GM23338 (cell line): ENCODE results near the gene SERPINA3. TPM values are rescaled to one million over a fixed set of nuclear protein-coding genes. Genes with fewer than 3 reads are reported as not detected.

Experiments used
- ATAC-seq: fragments of 200-7000 bp; cut with Tn5 transposase; 3 replicates; pipeline ENCODE4 v1.9.1; 2020
- DNase-seq: peaks from one replicate; pipeline ENCODE4 v3.0.0-alpha.2; 2015; ENCODE audit warnings: low spot score
- H2AFZ ChIP-seq: fragments of 200-600 bp; sonication (generic); 2 replicates; pipeline ENCODE4 v1.8.0; 2016; ENCODE audit warnings: antibody characterized with exemption, mild to moderate bottlenecking, moderate library complexity
- H3F3A ChIP-seq: fragments of 200-600 bp; sonication (generic); replicated peaks from 2 replicates; pipeline ENCODE4 v1.8.0; 2017; ENCODE audit warnings: antibody characterized with exemption, mixed run types, low read depth
- H3K27ac ChIP-seq: fragments of 200-600 bp; sonication (generic); 2 replicates; pipeline ENCODE4 v1.6.1; 2016; ENCODE audit warnings: low read depth
- H3K27me3 ChIP-seq: fragments of 200-600 bp; sonication (generic); 2 replicates; pipeline ENCODE4 v1.8.0; 2016; ENCODE audit warnings: mild to moderate bottlenecking, mixed run types, moderate library complexity; ENCODE audit not compliant: insufficient read depth
- H3K36me3 ChIP-seq: fragments of 200-600 bp; sonication (generic); 2 replicates; pipeline ENCODE4 v1.8.0; 2016; ENCODE audit warnings: mild to moderate bottlenecking; ENCODE audit not compliant: insufficient read depth
- H3K4me1 ChIP-seq: fragments of 200-600 bp; sonication (generic); 2 replicates; pipeline ENCODE4 v1.8.0; 2016; ENCODE audit warnings: mild to moderate bottlenecking, moderate library complexity; ENCODE audit not compliant: insufficient read depth
- H3K4me2 ChIP-seq: fragments of 200-600 bp; sonication (generic); 2 replicates; pipeline ENCODE4 v1.7.1; 2017; ENCODE audit warnings: mixed run types
- H3K4me3 ChIP-seq: fragments of 200-600 bp; sonication (generic); 2 replicates; pipeline ENCODE4 v1.6.1; 2016; ENCODE audit warnings: mixed run types
- H3K79me2 ChIP-seq: fragments of 200-600 bp; sonication (generic); replicated peaks from 2 replicates; pipeline ENCODE4 v1.8.0; 2017; ENCODE audit warnings: mild to moderate bottlenecking; ENCODE audit not compliant: insufficient read depth
- H3K9me2 ChIP-seq: fragments of 200-600 bp; sonication (generic); 2 replicates; pipeline ENCODE4 v1.8.0; 2017; ENCODE audit not compliant: insufficient read depth
- H4K20me1 ChIP-seq: fragments of 200-600 bp; sonication (generic); replicated peaks from 2 replicates; pipeline ENCODE4 v1.8.0; 2017; ENCODE audit warnings: mild to moderate bottlenecking; ENCODE audit not compliant: insufficient read depth
- H3K27ac Mint-ChIP-seq: 2 replicates; pipeline ENCODE4 v1.8.0; 2020; ENCODE audit warnings: inconsistent platforms, mild to moderate bottlenecking, moderate library complexity, mixed read lengths
- H3K27me3 Mint-ChIP-seq: 3 replicates; pipeline ENCODE4 v1.8.0; 2022; ENCODE audit warnings: low read depth, mild to moderate bottlenecking, moderate library complexity, mixed read lengths, inconsistent platforms; ENCODE audit not compliant: insufficient read depth, poor library complexity
- H3K36me3 Mint-ChIP-seq: 3 replicates; pipeline ENCODE4 v1.8.0; 2021; ENCODE audit warnings: low read depth, mild to moderate bottlenecking, inconsistent platforms, moderate library complexity, mixed read lengths
- H3K4me1 Mint-ChIP-seq: 3 replicates; pipeline ENCODE4 v1.8.0; 2020; ENCODE audit warnings: mild to moderate bottlenecking, inconsistent platforms, mixed read lengths
- H3K4me3 Mint-ChIP-seq: 3 replicates; pipeline ENCODE4 v1.8.0; 2021; ENCODE audit warnings: moderate library complexity, mild to moderate bottlenecking, inconsistent platforms, mixed read lengths
- H3K9me3 Mint-ChIP-seq: 3 replicates; pipeline ENCODE4 v1.8.0; 2020; ENCODE audit warnings: moderate library complexity, mild to moderate bottlenecking, inconsistent platforms, mixed read lengths
- CREB1 ChIP-seq: fragments of 250-450 bp; sonication (Bioruptor Pico); IDR thresholded peaks from 2 replicates; pipeline ENCODE4 v1.5.0; 2020; ENCODE audit warnings: low read depth, mild to moderate bottlenecking, moderate library complexity
- CTCF ChIP-seq, 2 experiments: fragments of 200-600 bp in 1 of 2; sonication (generic) in 1 of 2; conservative IDR thresholded peaks; 2 replicates each; pipeline versions ENCODE4 v1.5.1 to v1.6.1; 2016 to 2017; ENCODE audit warnings: antibody characterized with exemption in 2 of 2, low read depth in 2 of 2, mild to moderate bottlenecking in 2 of 2, moderate library complexity in 1 of 2
- ETS1 ChIP-seq: IDR thresholded peaks from 2 replicates; pipeline ENCODE4 v1.6.1; 2016; ENCODE audit warnings: antibody characterized with exemption
- EZH2 ChIP-seq: fragments of 200-600 bp; sonication (generic); IDR thresholded peaks from one replicate; pipeline ENCODE4 v1.8.0; 2017; ENCODE audit warnings: antibody characterized with exemption, mild to moderate bottlenecking, low read depth; ENCODE audit not compliant: unreplicated experiment
- EZH2phosphoT487 ChIP-seq: fragments of 200-600 bp; sonication (generic); IDR thresholded peaks from one replicate; pipeline ENCODE4 v1.8.1; 2018; ENCODE audit warnings: antibody characterized with exemption; ENCODE audit not compliant: unreplicated experiment
- JUNB ChIP-seq: IDR thresholded peaks from one replicate; pipeline ENCODE4 v1.6.1; 2016; ENCODE audit warnings: antibody characterized with exemption; ENCODE audit not compliant: unreplicated experiment
- NANOG ChIP-seq: IDR thresholded peaks from 2 replicates; pipeline ENCODE4 v1.6.1; 2016; ENCODE audit warnings: antibody characterized with exemption, borderline replicate concordance
- POLR2AphosphoS5 ChIP-seq: IDR thresholded peaks from 2 replicates; pipeline ENCODE4 v1.6.1; 2016; ENCODE audit warnings: antibody characterized with exemption, low read depth
- REST ChIP-seq: IDR thresholded peaks from one replicate; pipeline ENCODE4 v1.6.1; 2018; ENCODE audit warnings: antibody characterized with exemption; ENCODE audit not compliant: unreplicated experiment
- STAT1 ChIP-seq: IDR thresholded peaks from one replicate; pipeline ENCODE4 v1.6.1; 2016; ENCODE audit warnings: antibody characterized with exemption; ENCODE audit not compliant: unreplicated experiment
- ZNF114 ChIP-seq: fragments of 250-450 bp; sonication (Bioruptor Pico); IDR thresholded peaks from 2 replicates; pipeline ENCODE4 v1.5.0; 2020; ENCODE audit warnings: mild to moderate bottlenecking, moderate library complexity
- ZNF331 ChIP-seq: fragments of 250-450 bp; sonication (Bioruptor Pico); IDR thresholded peaks from 2 replicates; pipeline ENCODE4 v1.5.0; 2020; ENCODE audit warnings: low read depth, mild to moderate bottlenecking, moderate library complexity
- ZNF462 ChIP-seq: fragments of 250-450 bp; sonication (Bioruptor Pico); IDR thresholded peaks from 2 replicates; pipeline ENCODE4 v1.5.0; 2020; ENCODE audit warnings: mild to moderate bottlenecking, moderate library complexity
- polyA plus RNA-seq: library from polyadenylated mRNA; unstranded; fragments of >200 nt; fragmentation: Nextera tagmentation; extraction: Ambion mirVana; gene quantifications from 2 replicates; pipeline ENCODE4 v1.2.1, GENCODE V29; 2016
- total RNA-seq: library from RNA; depleted of rRNA; stranded (reverse); fragments of >200 nt; shearing (Covaris generic); gene quantifications from 2 replicates; pipeline ENCODE4 v1.2.3, GENCODE V29; 2014

The SERPINA3 gene
- total and polyA plus RNA-seq, 2 experiments from 2014 or later: not detected

- H2AFZ ChIP-seq: no peak overlapping the region
- H3K27ac ChIP-seq: no peak overlapping the region
- no peaks in the 10 kb centered on the region for H3K79me2 ChIP-seq
- no peaks in the 10 kb centered on the region for H3K36me3 ChIP-seq
- no peak overlapping the region for H3K4me2 ChIP-seq
- no peak for DNase-seq
- no peaks in the 10 kb centered on the region for H4K20me1 ChIP-seq
- H3K27me3 ChIP-seq: no peaks in the 10 kb centered on the region
- Mint-ChIP-seq H3K36me3 (peaks cover 8% of the 10 kb centered on the region; the same call in 2 of the 3 replicates), H3K27ac (no peak overlapping the region), H3K27me3 (peaks cover 5% of the 10 kb centered on the region), H3K4me3 (no peak overlapping the region; the same call in 2 of the 3 replicates), H3K4me1 (peaks cover 6% of the 10 kb centered on the region; the same call in 2 of the 3 replicates), H3K9me3 (peaks cover 21% of the 10 kb centered on the region)
- TF ChIP-seq ETS1: no peak
- no peak for TF ChIP-seq ZNF331 (CRISPR knock-in tag)
- no peak for TF ChIP-seq EZH2
- TF ChIP-seq REST: no peak
- TF ChIP-seq STAT1: no peak
- TF ChIP-seq NANOG: no peak
- no peak for TF ChIP-seq ZNF114 (CRISPR knock-in tag)
- TF ChIP-seq CTCF (conservative IDR thresholded peaks at IDR 0.05; ENCODE audit: low read depth in 2 of 2): no peak
- TF ChIP-seq CREB1 (CRISPR knock-in tag): no peak
- TF ChIP-seq JUNB: no peak
- no peak for TF ChIP-seq ZNF462 (CRISPR knock-in tag)
- no peak for TF ChIP-seq EZH2phosphoT487
- no peak for TF ChIP-seq POLR2AphosphoS5
- H3K9me2 ChIP-seq: no peaks in the 10 kb centered on the region
- H3K4me1 ChIP-seq: no peaks in the 10 kb centered on the region
- H3F3A ChIP-seq: no peaks in the 10 kb centered on the region
- H3K4me3 ChIP-seq: no peak overlapping the region
- ATAC-seq: no peak; the same call in 2 of the 3 replicates
These were observed 27.5 kb upstream of the SERPINA3 start for GRCh38 chr14:94584591-94585280.
